ENCODE data around the gene PDPK1. TPM values are rescaled to one million over a fixed set of nuclear protein-coding genes. Genes with fewer than 3 reads are reported as not detected.
"Not testable (repeated sequence)": the region's sequence is repeated elsewhere in the genome, so short reads cannot be mapped to it uniquely, and the experiment has no call there.

The PDPK1 gene
- total and polyA plus RNA-seq, 12 donors = 23.9 to 69.7 (median 41.0) TPM

GRCh38 chr16:2609827-2610470, 72.1 kb downstream of the PDPK1 start:
- peak overlapping the region in 1 of 5 donors; percentile 26 for H3K27ac ChIP-seq
- TF ChIP-seq POLR2A (IDR thresholded peaks at IDR 0.05) (no peak), CTCF (IDR thresholded peaks at IDR 0.05) (no peak)
- no peak overlapping the region for H3K4me3 ChIP-seq
- peak in 1 of 7 donors; percentile 21 for DNase-seq
- intact Hi-C loops (cut with DNase I) = no loop called here
- H3K9me3 ChIP-seq (replicated peaks in 1 of 3) = no peaks in the 10 kb centered on the region
- H3K36me3 ChIP-seq (replicated peaks in 1 of 2) = peaks cover 0 to 6% of the 10 kb centered on the region in 2 donors
- no peaks in the 10 kb centered on the region for H3K4me1 ChIP-seq (replicated peaks in 1 of 2)
- H3K27me3 ChIP-seq = no peaks in the 10 kb centered on the region
- 84 to 92% (median 88%) methylated on average over 5 to 12 of the region's 12 CpGs for WGBS, 4 donors

- no peaks in the 10 kb centered on the region for H3K4me1 ChIP-seq (replicated peaks in 1 of 2)
- H3K4me3 ChIP-seq = no peak overlapping the region
- TF ChIP-seq POLR2A (IDR thresholded peaks at IDR 0.05) (no peak), CTCF (IDR thresholded peaks at IDR 0.05) (no peak)
- no peak overlapping the region for H3K27ac ChIP-seq
- H3K9me3 ChIP-seq (replicated peaks in 1 of 3) = no peaks in the 10 kb centered on the region
- H3K27me3 ChIP-seq = no peaks in the 10 kb centered on the region
- intact Hi-C loops (cut with DNase I) = no loop called here
- H3K36me3 ChIP-seq (replicated peaks in 1 of 2) = peaks cover 0 to 6% of the 10 kb centered on the region in 2 donors
- peak in 1 of 7 donors; percentile 18 for DNase-seq
- WGBS, 4 donors = 87 to 89% (median 89%) methylated on average over 27 to 29 of the region's 29 CpGs
Observed at GRCh38 chr16:2610781-2611498, 73.1 kb downstream of the PDPK1 start.

- intact Hi-C loops (cut with DNase I) = no loop called here
- peaks cover 0 to 6% of the 10 kb centered on the region in 2 donors for H3K36me3 ChIP-seq (replicated peaks in 1 of 2)
- no peaks in the 10 kb centered on the region for H3K27me3 ChIP-seq
- DNase-seq = peak in 1 of 7 donors; percentile 15
- H3K4me1 ChIP-seq (replicated peaks in 1 of 2) = no peaks in the 10 kb centered on the region
- no peak for TF ChIP-seq CTCF (IDR thresholded peaks at IDR 0.05)
- no peaks in the 10 kb centered on the region for H3K9me3 ChIP-seq (replicated peaks in 1 of 3)
- H3K4me3 ChIP-seq = no peak overlapping the region
- WGBS, 4 donors = 93 to 100% (median 95%) methylated on average over 3 to 9 of the region's 12 CpGs
- H3K27ac ChIP-seq = no peak overlapping the region
Observed at GRCh38 chr16:2611499-2611862, 73.7 kb downstream of the PDPK1 start.

- H3K4me1 ChIP-seq (replicated peaks in 1 of 2); H3K36me3 ChIP-seq (replicated peaks in 1 of 2); H3K27ac ChIP-seq; H3K9me3 ChIP-seq (replicated peaks in 1 of 3); H3K4me3 ChIP-seq; intact Hi-C loops (cut with DNase I); H3K27me3 ChIP-seq; DNase-seq: not testable (repeated sequence)
- WGBS, 4 donors = 94% methylated on average over 5 of the region's 17 CpGs; no CpG with 5 or more reads in 3 of the 4 donors
Observed at GRCh38 chr16:2611877-2612276, 74.1 kb downstream of the PDPK1 start.

- H3K4me3 ChIP-seq; H3K9me3 ChIP-seq (replicated peaks in 1 of 3); H3K27ac ChIP-seq; intact Hi-C loops (cut with DNase I); H3K4me1 ChIP-seq (replicated peaks in 1 of 2); H3K36me3 ChIP-seq (replicated peaks in 1 of 2); H3K27me3 ChIP-seq: not testable (repeated sequence)
- peak in 2 of 7 donors; percentile 6 to 13 for DNase-seq
- WGBS, 4 donors = 91 to 95% (median 95%) methylated on average over 7 to 13 of the region's 19 CpGs; no CpG with 5 or more reads in 1 of the 4 donors
Observed at GRCh38 chr16:2613251-2613650, 75.4 kb downstream of the PDPK1 start.
